Pancreas (tissue), 10 donors: Measurements from ENCODE around the gene FADS3. TPM values are rescaled to one million over a fixed set of nuclear protein-coding genes. Genes with fewer than 3 reads are reported as not detected.

ENCODE experiments used
- ATAC-seq, 4 donors: fragments of 200-7000 bp; cut with Tn5 transposase; one replicate each; pipeline versions ENCODE4 v1.8.0 to v1.9.1; 2020; ENCODE audit warnings: mild to moderate bottlenecking in 4 of 4, moderate library complexity in 4 of 4
- DNase-seq, 6 donors: peaks; one replicate each; pipeline ENCODE4 v3.0.0-alpha.2; 2020
- FAIRE-seq: peaks from 2 replicates; lab custom pipeline; 2012; peaks lifted over from hg19 to GRCh38; lab: Jason Lieb, UNC
- H3K27ac ChIP-seq, 4 donors: fragments of 200-600 bp; sonication (generic); 1 replicate in 3 of 4; 2 replicates in 1 of 4; pipeline versions ENCODE4 v1.5.0 to v1.8.0; 2020
- H3K27me3 ChIP-seq, 4 donors: fragments of 200-600 bp; one replicate each; pipeline ENCODE4 v1.8.0; 2021
- H3K36me3 ChIP-seq, 3 donors: fragments of 200-600 bp; sonication (generic) in 1 of 3; one replicate each; pipeline versions ENCODE4 v1.5.0 to v1.8.0; 2020 to 2021
- H3K4me1 ChIP-seq, 3 donors: fragments of 200-600 bp; one replicate each; pipeline ENCODE4 v1.8.0; 2021
- H3K4me3 ChIP-seq, 4 donors: fragments of 200-600 bp; sonication (generic) in 2 of 4; one replicate each; pipeline versions ENCODE4 v1.5.0 to v1.8.0; 2020 to 2021
- H3K9me3 ChIP-seq, 4 donors: fragments of 200-600 bp; one replicate each; pipeline ENCODE4 v1.8.0; 2021
- CTCF ChIP-seq, 4 donors: fragments of 200-600 bp; sonication (generic) in 3 of 4; IDR thresholded peaks; one replicate each; pipeline versions ENCODE4 v1.5.0 to v1.8.0; 2021; ENCODE audit warnings: antibody characterized with exemption in 4 of 4
- WGBS, 2 donors: extraction: QIAGEN DNeasy Blood & Tissue Kit; methylation state at CpG; one replicate each; pipeline ENCODE4 v1.1.7; 2013; 5-methylcytosine and 5-hydroxymethylcytosine counted together
- intact Hi-C, 3 donors: fragments of 100-400 bp; cut with DNase I; formaldehyde crosslinking; loops; one replicate each; pipeline versions ENCODE4 v1.11.1 to v1.14.2; 2022
- polyA plus RNA-seq, 2 donors: library from polyadenylated mRNA; stranded (reverse); fragments of 200-250 nt; gene quantifications; one replicate each; pipeline ENCODE4 v1.2.3, GENCODE V29; 2013
- total RNA-seq, 6 donors: library from RNA; stranded (reverse); fragmentation: NEBNext Ultra II Directional in 4 of 6; extraction: Animal tissue kit (Norgen Biotek cat#: 25700) in 4 of 6; gene quantifications; one replicate each; pipeline versions ENCODE4 v1.2.1 to v1.2.4, GENCODE V29; 2021 to 2023
- donor health status: healthy with polysubstance abuse.
- donor health status: DM: no; HTN: no; CAD: no; lungs with moderate emphysema.
- donor health status: DM: no; HTN: no; CAD: no.
- donor health status: control.
- donor health status: control.
- donor health status: Bipolar disorder and iron deficiency.
- donor health status: DM: yes; HTN: yes; CAD: no.
- donor health status: DM: no; HTN: no; CAD: no.
- donor health status: DM: no; HTN: no; CAD: no.
- donor health status: DM: yes; HTN: yes; CAD: no.

FADS3 gene
- total and polyA plus RNA-seq, 8 donors, result 11.2 to 42.7 (median 19.9) TPM

GRCh38 chr11:61840371-61840770, 51.0 kb downstream of the FADS3 start:
- Histone ChIP-seq H3K4me3 (no peak overlapping the region), H3K27me3 (no peaks in the 10 kb centered on the region), H3K9me3 (no peaks in the 10 kb centered on the region), H3K36me3 (no peaks in the 10 kb centered on the region), H3K4me1 (no peaks in the 10 kb centered on the region), H3K27ac (no peak overlapping the region)
- DNase-seq, result no peak
- no peak for ATAC-seq
- 87 to 91% methylated on average over 7 of the region's 7 CpGs for WGBS, 2 donors
- intact Hi-C loops, result no loop called here
- no peak for TF ChIP-seq CTCF (IDR thresholded peaks at IDR 0.05)
- no peak for FAIRE-seq

- Histone ChIP-seq H3K27me3 (no peaks in the 10 kb centered on the region), H3K27ac (no peak overlapping the region), H3K4me1 (no peaks in the 10 kb centered on the region), H3K36me3 (no peaks in the 10 kb centered on the region), H3K9me3 (no peaks in the 10 kb centered on the region), H3K4me3 (no peak overlapping the region)
- WGBS, 2 donors, result 94% methylated on average over 2 of the region's 2 CpGs
- ATAC-seq (no peak), FAIRE-seq (no peak), DNase-seq (no peak)
- intact Hi-C loops, result no loop called here
- no peak for TF ChIP-seq CTCF (IDR thresholded peaks at IDR 0.05)
Measured at GRCh38 chr11:61839742-61840141, 51.6 kb downstream of the FADS3 start.

GRCh38 chr11:61838921-61839320, 52.4 kb downstream of the FADS3 start:
- Histone ChIP-seq H3K4me1 (no peaks in the 10 kb centered on the region), H3K27me3 (no peaks in the 10 kb centered on the region), H3K9me3 (no peaks in the 10 kb centered on the region), H3K36me3 (no peaks in the 10 kb centered on the region), H3K4me3 (no peak overlapping the region), H3K27ac (no peak overlapping the region)
- ATAC-seq, result no peak
- TF ChIP-seq CTCF (IDR thresholded peaks at IDR 0.05), result no peak
- FAIRE-seq, result no peak
- intact Hi-C loops, result no loop called here
- WGBS, 2 donors, result 87 to 93% methylated on average over 10 of the region's 10 CpGs
- DNase-seq, result no peak

GRCh38 chr11:61838501-61838900, 52.8 kb downstream of the FADS3 start:
- Histone ChIP-seq H3K4me1 (no peaks in the 10 kb centered on the region), H3K4me3 (no peak overlapping the region), H3K9me3 (no peaks in the 10 kb centered on the region), H3K27me3 (no peaks in the 10 kb centered on the region), H3K36me3 (no peaks in the 10 kb centered on the region), H3K27ac (no peak overlapping the region)
- intact Hi-C loops, result no loop called here
- DNase-seq, result no peak
- ATAC-seq, result no peak
- no peak for FAIRE-seq
- TF ChIP-seq CTCF (IDR thresholded peaks at IDR 0.05), result no peak
- WGBS, 2 donors, result 97 to 99% methylated on average over 5 of the region's 5 CpGs

GRCh38 chr11:61837411-61838005, 53.8 kb downstream of the FADS3 start:
- intact Hi-C loops, result no loop called here
- Histone ChIP-seq H3K27me3 (no peaks in the 10 kb centered on the region), H3K4me1 (no peaks in the 10 kb centered on the region), H3K4me3 (no peak overlapping the region), H3K27ac (no peak overlapping the region), H3K9me3 (no peaks in the 10 kb centered on the region), H3K36me3 (no peaks in the 10 kb centered on the region)
- ATAC-seq (no peak), FAIRE-seq (no peak), DNase-seq (no peak)
- 88 to 90% methylated on average over 15 of the region's 15 CpGs for WGBS, 2 donors
- TF ChIP-seq CTCF (IDR thresholded peaks at IDR 0.05), result no peak
